ENCODE results near the gene EMILIN1.

- TF ChIP-seq CTCF (IDR thresholded peaks at IDR 0.05) (peak in 2 of 3 donors; percentile 66 to 82), POLR2A (IDR thresholded peaks at IDR 0.05) (no peak), EP300 (IDR thresholded peaks at IDR 0.05) (no peak)
These were observed 28.0 kb upstream of the EMILIN1 start for GRCh38 chr2:27050281-27050995.
